Fibroblast of lung (primary cell): ENCODE measurements around the gene METTL23. TPM values are rescaled to one million over a fixed set of nuclear protein-coding genes. Genes with fewer than 3 reads are reported as not detected.

Experiments
- DNase-seq, 2 donors: peaks; one replicate each; pipeline versions ENCODE4 v3.0.0 to v3.0.0-alpha.2; 2010; ENCODE audit warnings: low read depth in 2 of 2
- H2AFZ ChIP-seq: 2 replicates; pipeline ENCODE4 v1.5.1; 2012; ENCODE audit warnings: low read length, control low read depth, inconsistent platforms
- H3K27ac ChIP-seq: 2 replicates; pipeline ENCODE4 v1.5.1; 2011; ENCODE audit warnings: low read length, control low read depth; ENCODE audit not compliant: insufficient read depth
- H3K27me3 ChIP-seq: 2 replicates; pipeline ENCODE4 v1.5.1; 2011; ENCODE audit warnings: mild to moderate bottlenecking, low read length; ENCODE audit not compliant: control insufficient read depth, insufficient read depth
- H3K36me3 ChIP-seq: 2 replicates; pipeline ENCODE4 v1.5.1; 2011; ENCODE audit warnings: low read length; ENCODE audit not compliant: control insufficient read depth, insufficient read depth
- H3K4me1 ChIP-seq: 2 replicates; pipeline ENCODE4 v1.5.1; 2011; ENCODE audit warnings: low read length; ENCODE audit not compliant: control insufficient read depth, insufficient read depth; ENCODE audit errors: extremely low read depth
- H3K4me2 ChIP-seq: 2 replicates; pipeline ENCODE4 v1.5.1; 2011; ENCODE audit warnings: low read length, control low read depth; ENCODE audit not compliant: insufficient read depth; ENCODE audit errors: extremely low read depth
- H3K4me3 ChIP-seq, 4 experiments: fragments of 200-600 bp in 1 of 4; sonication (generic) in 1 of 4; replicated peaks in 1 of 4; 2 replicates each; pipeline ENCODE4 v1.5.1; 2011 to 2016; ENCODE audit warnings: low read length in 4 of 4, low read depth in 3 of 4, mild to moderate bottlenecking in 3 of 4, control low read depth in 2 of 4, inconsistent platforms in 1 of 4, mixed read lengths in 1 of 4; ENCODE audit not compliant: insufficient read depth in 1 of 4; ENCODE audit errors: control extremely low read depth in 1 of 4
- H3K79me2 ChIP-seq: 2 replicates; pipeline ENCODE4 v1.5.1; 2012; ENCODE audit warnings: mild to moderate bottlenecking, low read length, inconsistent platforms; ENCODE audit not compliant: control insufficient read depth, insufficient read depth
- H3K9ac ChIP-seq: 2 replicates; pipeline ENCODE4 v1.5.1; 2011; ENCODE audit warnings: mild to moderate bottlenecking, low read length, control low read depth; ENCODE audit not compliant: insufficient read depth
- H3K9me3 ChIP-seq: 2 replicates; pipeline ENCODE4 v1.5.1; 2012; ENCODE audit warnings: low read depth, low read length; ENCODE audit not compliant: control insufficient read depth, insufficient read depth
- H4K20me1 ChIP-seq: 2 replicates; pipeline ENCODE4 v1.5.1; 2011; ENCODE audit warnings: low read length; ENCODE audit not compliant: control insufficient read depth, insufficient read depth; ENCODE audit errors: extremely low read depth
- CTCF ChIP-seq, 2 donors: IDR thresholded peaks in 1 of 2; conservative IDR thresholded peaks in 1 of 2; 1 replicate in 1 of 2; 2 replicates in 1 of 2; pipeline ENCODE4 v1.5.1; 2011 to 2012; ENCODE audit warnings: low read length in 2 of 2, control low read depth in 1 of 2, inconsistent platforms in 1 of 2, low read depth in 1 of 2, mild to moderate bottlenecking in 1 of 2
- EZH2 ChIP-seq: IDR thresholded peaks from 2 replicates; pipeline ENCODE4 v1.5.1; 2012; ENCODE audit warnings: low read length, control low read depth, mild to moderate bottlenecking; ENCODE audit errors: missing control alignments
- polyA plus RNA-seq, 2 donors: library from polyadenylated mRNA; depleted of rRNA in 1 of 2; stranded (reverse) in 1 of 2; unstranded in 1 of 2; fragments of >200 nt; gene quantifications; 2 replicates each; pipeline ENCODE4 v1.2.1, GENCODE V29; 2011 to 2012; ENCODE audit warnings: missing spikeins in 1 of 2
- total RNA-seq: library from RNA; depleted of rRNA; stranded (reverse); fragments of >200 nt; gene quantifications from 2 replicates; pipeline ENCODE4 v1.2.1, GENCODE V29; 2014

Gene METTL23
- total and polyA plus RNA-seq, 2 donors (not counting 1 experiment from before 2014, with no cell fraction given): 26.4 to 35.1 TPM

DNA sequence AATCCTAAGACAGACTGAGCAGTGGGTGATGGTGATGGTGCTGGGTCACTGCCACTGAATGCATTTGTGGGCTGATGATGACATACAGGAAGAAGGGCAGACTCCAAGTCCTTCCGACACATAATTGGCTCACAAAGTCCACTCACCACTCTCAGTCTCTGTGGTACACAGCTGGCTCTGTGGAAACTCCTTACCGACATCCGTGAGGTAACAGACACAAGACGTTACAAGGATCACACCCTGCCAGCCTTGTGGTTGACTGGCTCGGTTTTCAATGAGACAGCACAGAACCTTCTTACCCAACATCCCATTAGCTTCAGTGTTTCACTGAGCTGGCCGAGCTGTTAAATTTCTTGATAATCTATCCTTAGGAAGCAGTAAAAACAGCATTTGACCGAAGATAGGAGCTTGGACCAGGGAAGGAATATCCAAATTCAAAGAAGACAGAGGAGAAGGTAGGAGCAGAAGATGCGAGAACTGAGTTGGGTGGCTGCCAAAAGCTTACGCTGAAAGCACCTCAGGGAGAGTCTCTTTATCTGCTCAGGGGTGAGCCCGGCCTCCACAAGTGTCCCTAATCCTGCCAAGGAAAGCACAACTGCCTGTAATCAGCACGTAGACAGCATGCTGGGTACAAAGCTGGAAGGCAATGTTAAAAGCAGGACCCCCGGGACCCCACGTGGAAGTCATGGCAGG lies 10.3 kb upstream of the METTL23 start:
- peaks cover 19% of the 10 kb centered on the region for H3K4me1 ChIP-seq
- H3K4me2 ChIP-seq: no peak overlapping the region
- no peaks in the 10 kb centered on the region for H3K9me3 ChIP-seq
- H2AFZ ChIP-seq: no peak overlapping the region
- TF ChIP-seq EZH2: no peak
- no peak for TF ChIP-seq CTCF (conservative IDR thresholded peaks at IDR 0.05 in 1 of 2, IDR thresholded peaks at IDR 0.05 in 1 of 2; ENCODE audit: low read depth in 1 of 2, low read length in 2 of 2)
- no peak overlapping the region for H3K4me3 ChIP-seq
- peak overlapping the region; percentile 51 for H3K9ac ChIP-seq
- peaks cover 20% of the 10 kb centered on the region for H3K36me3 ChIP-seq
- H3K79me2 ChIP-seq: peaks cover 7% of the 10 kb centered on the region
- H4K20me1 ChIP-seq: no peaks in the 10 kb centered on the region
- DNase-seq: peak; percentile 98 to 100
- no peaks in the 10 kb centered on the region for H3K27me3 ChIP-seq
- peak overlapping the region; percentile 95 for H3K27ac ChIP-seq

- H3K36me3 ChIP-seq: peaks cover 22% of the 10 kb centered on the region
- peak overlapping the region; percentile 95 for H3K27ac ChIP-seq
- H3K79me2 ChIP-seq: peaks cover 9% of the 10 kb centered on the region
- H3K4me3 ChIP-seq: no peak overlapping the region
- H3K4me1 ChIP-seq: peaks cover 16% of the 10 kb centered on the region
- H3K4me2 ChIP-seq: no peak overlapping the region
- no peak overlapping the region for H2AFZ ChIP-seq
- no peaks in the 10 kb centered on the region for H4K20me1 ChIP-seq
- no peak for TF ChIP-seq EZH2
- no peak for TF ChIP-seq CTCF (conservative IDR thresholded peaks at IDR 0.05 in 1 of 2, IDR thresholded peaks at IDR 0.05 in 1 of 2; ENCODE audit: low read depth in 1 of 2, low read length in 2 of 2)
- peak; percentile 84 to 97 for DNase-seq
- no peaks in the 10 kb centered on the region for H3K27me3 ChIP-seq
- H3K9ac ChIP-seq: no peak overlapping the region
- no peaks in the 10 kb centered on the region for H3K9me3 ChIP-seq
Measured at GRCh38 chr17:76716839-76717215, 9.8 kb upstream of the METTL23 start.

DNA sequence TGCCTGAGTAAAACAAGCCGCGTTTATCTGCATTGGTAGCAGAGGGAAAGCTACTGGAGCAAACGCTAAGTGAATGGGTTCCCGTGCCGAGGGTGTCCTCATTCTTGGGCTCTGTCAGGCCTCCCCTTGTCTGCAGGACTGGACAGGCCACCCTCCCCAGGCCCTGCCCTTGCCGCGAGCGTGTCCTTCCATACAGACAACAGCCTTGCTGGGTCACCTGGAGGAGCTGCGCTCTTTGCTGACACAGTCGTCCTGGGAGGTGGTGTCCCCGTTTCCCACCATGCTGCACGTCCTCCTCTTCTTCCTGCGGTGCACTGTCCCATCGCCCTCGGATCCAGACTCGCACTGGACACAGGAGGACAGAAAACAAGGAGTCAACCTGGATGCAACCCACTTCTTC lies 8.1 kb upstream of the METTL23 start:
- Histone ChIP-seq H3K27ac (no peak overlapping the region), H2AFZ (no peak overlapping the region), H3K27me3 (no peaks in the 10 kb centered on the region), H3K36me3 (peaks cover 23% of the 10 kb centered on the region), H3K9me3 (no peaks in the 10 kb centered on the region), H3K9ac (no peak overlapping the region), H3K4me3 (no peak overlapping the region), H4K20me1 (no peaks in the 10 kb centered on the region), H3K4me2 (no peak overlapping the region), H3K4me1 (peaks cover 16% of the 10 kb centered on the region), H3K79me2 (peaks cover 17% of the 10 kb centered on the region)
- DNase-seq: no peak
- no peak for TF ChIP-seq CTCF (conservative IDR thresholded peaks at IDR 0.05 in 1 of 2, IDR thresholded peaks at IDR 0.05 in 1 of 2; ENCODE audit: low read depth in 1 of 2, low read length in 2 of 2)
- TF ChIP-seq EZH2: no peak
